Measurements from ENCODE around the gene PIP5K1C. TPM values are rescaled to one million over a fixed set of nuclear protein-coding genes. Genes with fewer than 3 reads are reported as not detected.

Gene PIP5K1C
- total RNA-seq, 1 experiment from 2014 or later: 35.5 TPM

- peaks cover 12% of the 10 kb centered on the region for H3K4me1 ChIP-seq (ENCODE audit: insufficient read depth, low read length, poor library complexity, severe bottlenecking)
- POLR2A ChIA-PET (ENCODE audit: low non-redundant PET): no interaction called here
- no peaks in the 10 kb centered on the region for H3K9me3 ChIP-seq (ENCODE audit: low read depth, low read length, poor library complexity, severe bottlenecking)
- no peaks in the 10 kb centered on the region for H3K27me3 ChIP-seq (replicated peaks; ENCODE audit: insufficient read depth, low read depth, low read length, poor library complexity)
- no peaks in the 10 kb centered on the region for H3K36me3 ChIP-seq (ENCODE audit: insufficient read depth, low read length, poor library complexity, severe bottlenecking)
- BruUV-seq (replicated peaks): no TSS peak
- intact Hi-C loops (cut with micrococcal nuclease; ENCODE audit: unreplicated experiment): no loop called here
- DNase-seq (ENCODE audit: low spot score): no peak
- CTCF ChIA-PET: no interaction called here
- no peak overlapping the region for H3K27ac ChIP-seq (ENCODE audit: low read depth, low read length, poor library complexity, severe bottlenecking)
- TF ChIP-seq, protein P1, sequence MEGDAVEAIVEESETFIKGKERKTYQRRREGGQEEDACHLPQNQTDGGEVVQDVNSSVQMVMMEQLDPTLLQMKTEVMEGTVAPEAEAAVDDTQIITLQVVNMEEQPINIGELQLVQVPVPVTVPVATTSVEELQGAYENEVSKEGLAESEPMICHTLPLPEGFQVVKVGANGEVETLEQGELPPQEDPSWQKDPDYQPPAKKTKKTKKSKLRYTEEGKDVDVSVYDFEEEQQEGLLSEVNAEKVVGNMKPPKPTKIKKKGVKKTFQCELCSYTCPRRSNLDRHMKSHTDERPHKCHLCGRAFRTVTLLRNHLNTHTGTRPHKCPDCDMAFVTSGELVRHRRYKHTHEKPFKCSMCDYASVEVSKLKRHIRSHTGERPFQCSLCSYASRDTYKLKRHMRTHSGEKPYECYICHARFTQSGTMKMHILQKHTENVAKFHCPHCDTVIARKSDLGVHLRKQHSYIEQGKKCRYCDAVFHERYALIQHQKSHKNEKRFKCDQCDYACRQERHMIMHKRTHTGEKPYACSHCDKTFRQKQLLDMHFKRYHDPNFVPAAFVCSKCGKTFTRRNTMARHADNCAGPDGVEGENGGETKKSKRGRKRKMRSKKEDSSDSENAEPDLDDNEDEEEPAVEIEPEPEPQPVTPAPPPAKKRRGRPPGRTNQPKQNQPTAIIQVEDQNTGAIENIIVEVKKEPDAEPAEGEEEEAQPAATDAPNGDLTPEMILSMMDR (conservative IDR thresholded peaks at IDR 0.05; ENCODE audit: low read depth, low read length): no peak
- no peak for TF ChIP-seq EZH2 (IDR thresholded peaks at IDR 0.05; ENCODE audit: borderline replicate concordance, low read depth, low read length, poor library complexity, severe bottlenecking)
- no peak overlapping the region for H3K4me3 ChIP-seq (ENCODE audit: low read depth, low read length, poor library complexity, severe bottlenecking)
Observed at GRCh38 chr19:3672575-3672948, 27.7 kb downstream of the PIP5K1C start.

DNA sequence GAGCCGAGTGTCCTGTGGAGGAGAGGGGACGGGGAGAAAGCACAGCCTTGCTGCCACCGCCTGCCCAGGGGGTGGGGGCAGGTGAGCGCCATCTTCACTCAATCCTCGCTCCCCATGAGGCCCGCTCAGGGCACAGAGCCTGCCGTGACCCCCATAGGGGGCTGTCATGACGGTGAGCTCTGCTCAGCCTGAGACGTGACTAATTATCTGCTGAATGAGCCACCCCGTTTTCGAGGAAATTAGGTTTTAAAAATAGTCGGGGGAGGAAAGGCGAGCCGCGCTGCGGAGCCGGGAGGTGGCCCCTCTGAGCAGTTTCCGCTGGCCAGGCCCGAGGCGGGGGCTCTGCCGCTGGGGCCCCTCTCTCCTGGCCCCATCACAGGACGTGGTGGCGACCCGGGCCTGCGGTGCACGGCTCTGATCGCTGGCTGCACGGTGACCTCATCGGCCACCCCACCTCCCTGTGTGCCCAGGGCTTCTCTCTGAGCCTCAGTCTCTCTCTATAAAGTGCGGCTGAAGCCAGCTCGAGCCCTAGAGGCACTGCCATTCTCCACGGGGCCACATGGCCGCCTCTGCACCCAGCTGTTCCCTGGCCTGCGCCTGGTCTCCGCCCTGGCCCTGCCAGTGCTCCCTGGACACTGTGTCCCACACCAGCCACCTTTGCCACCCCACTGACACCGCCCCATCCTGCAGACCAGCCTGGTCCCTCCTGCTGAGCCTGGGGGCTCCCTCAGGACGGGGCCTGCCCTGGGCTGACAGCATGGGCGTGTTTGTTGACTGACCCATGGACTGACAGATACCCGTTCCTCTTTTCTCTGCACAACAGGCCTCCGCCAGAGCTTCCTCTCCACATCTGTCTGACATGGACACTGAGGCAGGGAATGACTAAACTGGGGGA, 28.3 kb downstream of the PIP5K1C start:
- TF ChIP-seq, protein P1 (conservative IDR thresholded peaks at IDR 0.05; ENCODE audit: low read depth, low read length): peak; percentile 38
- TF ChIP-seq EZH2 (IDR thresholded peaks at IDR 0.05; ENCODE audit: borderline replicate concordance, low read depth, low read length, poor library complexity, severe bottlenecking): no peak
- H3K27ac ChIP-seq (ENCODE audit: low read depth, low read length, poor library complexity, severe bottlenecking): peak overlapping the region; percentile 67
- H3K36me3 ChIP-seq (ENCODE audit: insufficient read depth, low read length, poor library complexity, severe bottlenecking): no peaks in the 10 kb centered on the region
- intact Hi-C loops (cut with micrococcal nuclease; ENCODE audit: unreplicated experiment): no loop called here
- no peak overlapping the region for H3K4me3 ChIP-seq (ENCODE audit: low read depth, low read length, poor library complexity, severe bottlenecking)
- ChIA-PET CTCF (interaction anchor here (0.6 kb wide), 1 partner anchor 44 kb away, joined by 3 read pairs; no protein-coding TSS in a partner anchor), POLR2A (ENCODE audit: low non-redundant PET) (no interaction called here)
- no peaks in the 10 kb centered on the region for H3K27me3 ChIP-seq (replicated peaks; ENCODE audit: insufficient read depth, low read depth, low read length, poor library complexity)
- peaks cover 12% of the 10 kb centered on the region for H3K4me1 ChIP-seq (ENCODE audit: insufficient read depth, low read length, poor library complexity, severe bottlenecking)
- no peaks in the 10 kb centered on the region for H3K9me3 ChIP-seq (ENCODE audit: low read depth, low read length, poor library complexity, severe bottlenecking)
- no peak for DNase-seq (ENCODE audit: low spot score)
- no TSS peak for BruUV-seq (replicated peaks)

DNA sequence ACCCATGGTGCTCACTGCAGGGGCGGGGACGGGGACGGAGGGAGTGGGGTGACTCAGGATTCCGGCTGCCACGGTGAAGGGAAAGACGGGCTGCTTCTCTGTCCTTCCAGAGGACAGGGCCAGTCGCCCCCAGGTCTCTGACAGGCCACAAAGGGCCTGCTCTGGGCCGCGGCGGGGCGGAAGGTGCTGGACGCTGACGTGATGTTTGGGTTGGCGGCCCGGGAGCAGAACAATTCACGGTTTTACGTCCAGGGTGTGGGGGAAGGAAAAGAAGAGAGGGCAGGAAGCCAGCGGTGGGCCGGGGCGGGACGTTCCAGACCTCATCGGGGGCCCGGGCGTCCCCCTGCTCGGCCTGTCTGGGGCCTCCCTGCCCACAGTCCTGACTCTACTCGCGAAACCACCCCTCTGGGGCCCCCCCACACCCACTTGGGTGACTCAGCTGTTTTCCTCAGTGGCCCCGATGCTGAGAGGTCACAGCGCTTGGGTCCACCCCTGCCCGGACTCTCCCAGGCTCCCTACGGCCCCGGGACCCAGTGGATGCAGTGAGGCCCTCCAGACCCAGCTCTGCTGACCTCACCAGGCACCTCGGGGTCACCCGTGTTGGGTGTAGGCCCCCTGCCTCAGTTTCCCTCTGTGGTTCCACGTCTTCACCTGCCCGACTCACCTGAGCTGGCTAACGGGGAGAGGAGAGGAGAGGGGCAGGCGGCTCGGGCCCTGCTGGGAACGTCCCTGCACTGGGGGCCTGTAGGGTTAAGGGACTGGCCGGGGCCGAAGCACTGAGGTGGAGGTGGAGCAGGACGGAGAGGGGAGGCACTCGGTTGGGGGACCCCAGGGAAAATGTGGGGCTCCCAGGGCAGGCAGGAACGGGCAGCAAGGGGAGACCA, 29.2 kb downstream of the PIP5K1C start:
- TF ChIP-seq, protein P1 (conservative IDR thresholded peaks at IDR 0.05; ENCODE audit: low read depth, low read length): no peak
- no peak for TF ChIP-seq EZH2 (IDR thresholded peaks at IDR 0.05; ENCODE audit: borderline replicate concordance, low read depth, low read length, poor library complexity, severe bottlenecking)
- no peak for DNase-seq (ENCODE audit: low spot score)
- intact Hi-C loops (cut with micrococcal nuclease; ENCODE audit: unreplicated experiment): no loop called here
- no peaks in the 10 kb centered on the region for H3K9me3 ChIP-seq (ENCODE audit: low read depth, low read length, poor library complexity, severe bottlenecking)
- H3K36me3 ChIP-seq (ENCODE audit: insufficient read depth, low read length, poor library complexity, severe bottlenecking): no peaks in the 10 kb centered on the region
- no peaks in the 10 kb centered on the region for H3K27me3 ChIP-seq (replicated peaks; ENCODE audit: insufficient read depth, low read depth, low read length, poor library complexity)
- BruUV-seq (replicated peaks): no TSS peak
- peak overlapping the region; percentile 67 for H3K27ac ChIP-seq (ENCODE audit: low read depth, low read length, poor library complexity, severe bottlenecking)
- CTCF ChIA-PET: interaction anchor here (0.6 kb wide), 1 partner anchor 43 kb away, joined by 3 read pairs; no protein-coding TSS in a partner anchor
- POLR2A ChIA-PET (ENCODE audit: low non-redundant PET): no interaction called here
- H3K4me1 ChIP-seq (ENCODE audit: insufficient read depth, low read length, poor library complexity, severe bottlenecking): peaks cover 12% of the 10 kb centered on the region
- H3K4me3 ChIP-seq (ENCODE audit: low read depth, low read length, poor library complexity, severe bottlenecking): no peak overlapping the region
